Gastroesophageal sphincter (tissue), 4 donors: ENCODE measurements around the gene POU3F4. TPM values are rescaled to one million over a fixed set of nuclear protein-coding genes. Genes with fewer than 3 reads are reported as not detected.

ENCODE experiments used
- ATAC-seq: fragments of 150-250 bp; one replicate; pipeline ENCODE4 v1.9.1; 2016; ENCODE audit warnings: mild to moderate bottlenecking, moderate library complexity
- H3K27ac ChIP-seq, 4 donors: fragments of 200-600 bp; sonication (generic) in 3 of 4; 1 replicate in 3 of 4; 2 replicates in 1 of 4; pipeline ENCODE4 v1.5.1; 2016 to 2019
- H3K27me3 ChIP-seq: fragments of 200-600 bp; sonication (generic); one replicate; pipeline ENCODE4 v1.5.1; 2019
- H3K36me3 ChIP-seq, 2 donors: fragments of 200-600 bp; sonication (generic); one replicate each; pipeline ENCODE4 v1.5.1; 2019; ENCODE audit warnings: control low read depth in 1 of 2
- H3K4me1 ChIP-seq, 3 donors: fragments of 200-600 bp; sonication (generic); 1 replicate in 2 of 3; 2 replicates in 1 of 3; pipeline ENCODE4 v1.5.1; 2016 to 2019; ENCODE audit warnings: control low read depth in 2 of 3
- H3K4me3 ChIP-seq, 2 donors: fragments of 200-600 bp; sonication (generic); one replicate each; pipeline ENCODE4 v1.5.1; 2019; ENCODE audit warnings: mild to moderate bottlenecking in 1 of 2, moderate library complexity in 1 of 2
- H3K9me3 ChIP-seq, 3 donors: fragments of 200-600 bp; sonication (generic); one replicate each; pipeline ENCODE4 v1.5.1; 2017 to 2019; ENCODE audit warnings: control low read depth in 2 of 3
- EP300 ChIP-seq: sonication (generic); formaldehyde crosslinking; IDR thresholded peaks from one replicate; pipeline ENCODE4 v1.6.1; 2017; ENCODE audit warnings: antibody characterized with exemption, mild to moderate bottlenecking
- POLR2A ChIP-seq, 2 donors: fragments of 450-650 bp; IDR thresholded peaks; one replicate each; pipeline ENCODE4 v1.6.1; 2017; ENCODE audit warnings: antibody characterized with exemption in 2 of 2, mild to moderate bottlenecking in 2 of 2, moderate library complexity in 1 of 2
- POLR2AphosphoS5 ChIP-seq: sonication (generic); formaldehyde crosslinking; IDR thresholded peaks from one replicate; pipeline ENCODE4 v1.6.1; 2017; ENCODE audit warnings: antibody characterized with exemption
- WGBS, 2 donors: methylation state at CpG; one replicate each; pipeline ENCODE4 v1.1.5; 2018; ENCODE audit warnings: low coverage in 1 of 2; 5-methylcytosine and 5-hydroxymethylcytosine counted together
- total RNA-seq, 4 donors: library from RNA; depleted of rRNA; stranded (reverse); fragments of >200 nt; gene quantifications; one replicate each; pipeline ENCODE4 v1.1.0, GENCODE V29; 2016
- TF ChIP-seq, protein P1 (sequence below), 4 experiments: fragments of 200-600 bp in 2 of 4; fragments of 450-650 bp in 2 of 4; sonication (generic) in 1 of 4; IDR thresholded peaks; one replicate each; pipeline ENCODE4 v1.5.1; 2017 to 2019; ENCODE audit warnings: antibody characterized with exemption in 4 of 4, mild to moderate bottlenecking in 2 of 4, moderate library complexity in 2 of 4

The POU3F4 gene
- total RNA-seq, 4 donors from 2014 or later: not detected

DNA sequence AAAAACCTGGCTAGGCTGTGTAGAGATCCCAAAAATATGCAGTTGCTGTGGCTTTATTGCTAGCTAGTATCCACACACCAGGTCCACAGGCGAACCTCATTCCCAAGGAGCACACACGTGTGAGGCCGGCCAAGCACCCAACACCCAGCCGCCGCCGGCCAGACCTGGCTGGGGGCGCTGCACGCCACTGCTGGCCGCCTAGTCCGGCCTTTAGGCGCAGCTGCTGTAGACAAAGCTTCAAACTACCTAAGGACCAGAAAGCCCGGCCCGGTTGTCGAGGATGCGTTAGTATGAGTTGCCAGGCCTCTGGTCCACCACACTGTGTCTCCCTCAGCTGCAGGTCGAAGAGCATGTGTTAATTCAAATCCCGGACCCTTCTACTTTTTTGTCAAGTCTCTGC lies 3.1 kb downstream of the POU3F4 start:
- no peaks in the 10 kb centered on the region for H3K9me3 ChIP-seq
- TF ChIP-seq, protein P1, sequence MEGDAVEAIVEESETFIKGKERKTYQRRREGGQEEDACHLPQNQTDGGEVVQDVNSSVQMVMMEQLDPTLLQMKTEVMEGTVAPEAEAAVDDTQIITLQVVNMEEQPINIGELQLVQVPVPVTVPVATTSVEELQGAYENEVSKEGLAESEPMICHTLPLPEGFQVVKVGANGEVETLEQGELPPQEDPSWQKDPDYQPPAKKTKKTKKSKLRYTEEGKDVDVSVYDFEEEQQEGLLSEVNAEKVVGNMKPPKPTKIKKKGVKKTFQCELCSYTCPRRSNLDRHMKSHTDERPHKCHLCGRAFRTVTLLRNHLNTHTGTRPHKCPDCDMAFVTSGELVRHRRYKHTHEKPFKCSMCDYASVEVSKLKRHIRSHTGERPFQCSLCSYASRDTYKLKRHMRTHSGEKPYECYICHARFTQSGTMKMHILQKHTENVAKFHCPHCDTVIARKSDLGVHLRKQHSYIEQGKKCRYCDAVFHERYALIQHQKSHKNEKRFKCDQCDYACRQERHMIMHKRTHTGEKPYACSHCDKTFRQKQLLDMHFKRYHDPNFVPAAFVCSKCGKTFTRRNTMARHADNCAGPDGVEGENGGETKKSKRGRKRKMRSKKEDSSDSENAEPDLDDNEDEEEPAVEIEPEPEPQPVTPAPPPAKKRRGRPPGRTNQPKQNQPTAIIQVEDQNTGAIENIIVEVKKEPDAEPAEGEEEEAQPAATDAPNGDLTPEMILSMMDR (IDR thresholded peaks at IDR 0.05): no peak
- TF ChIP-seq POLR2AphosphoS5 (no peak), POLR2A (IDR thresholded peaks at IDR 0.05) (no peak), EP300 (no peak)
- no peak overlapping the region for H3K4me3 ChIP-seq
- peaks cover 60% of the 10 kb centered on the region for H3K27me3 ChIP-seq
- H3K4me1 ChIP-seq: peaks cover 0 to 17% (median 0%) of the 10 kb centered on the region in 3 donors
- 46% methylated on average over 5 of the region's 17 CpGs; no CpG with 5 or more reads in 1 of the 2 donors for WGBS, 2 donors
- no peaks in the 10 kb centered on the region for H3K36me3 ChIP-seq
- H3K27ac ChIP-seq: no peak overlapping the region
- ATAC-seq: no peak

DNA sequence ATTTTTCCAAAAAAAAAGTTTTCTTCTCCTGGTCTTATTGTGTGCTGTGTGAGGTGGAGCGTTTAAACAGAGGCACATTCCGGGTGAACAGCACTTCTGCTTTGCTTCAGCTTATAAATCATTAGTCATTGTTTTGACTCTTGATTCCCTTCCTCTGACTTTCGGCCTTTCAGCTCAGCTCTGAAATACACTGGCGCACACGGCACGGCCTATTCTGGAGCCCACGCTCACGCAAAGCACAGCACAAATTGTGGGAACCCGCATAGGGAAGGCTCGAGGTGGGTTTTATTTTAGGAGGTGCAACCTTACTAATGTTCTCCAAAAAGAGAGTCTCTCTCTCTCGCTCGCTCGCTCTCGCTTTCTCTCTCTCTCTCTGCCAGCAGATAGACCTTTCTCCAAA lies 4.0 kb downstream of the POU3F4 start:
- Histone ChIP-seq H3K9me3 (no peaks in the 10 kb centered on the region), H3K27me3 (peaks cover 51% of the 10 kb centered on the region), H3K27ac (no peak overlapping the region), H3K4me3 (no peak overlapping the region), H3K4me1 (peaks cover 0 to 17% (median 0%) of the 10 kb centered on the region in 3 donors), H3K36me3 (no peaks in the 10 kb centered on the region)
- 53 to 59% methylated on average over 9 to 10 of the region's 14 CpGs for WGBS, 2 donors
- TF ChIP-seq POLR2A (IDR thresholded peaks at IDR 0.05): no peak
- no peak for TF ChIP-seq EP300
- TF ChIP-seq, protein P1 (IDR thresholded peaks at IDR 0.05): no peak
- TF ChIP-seq POLR2AphosphoS5: no peak
- no peak for ATAC-seq

DNA sequence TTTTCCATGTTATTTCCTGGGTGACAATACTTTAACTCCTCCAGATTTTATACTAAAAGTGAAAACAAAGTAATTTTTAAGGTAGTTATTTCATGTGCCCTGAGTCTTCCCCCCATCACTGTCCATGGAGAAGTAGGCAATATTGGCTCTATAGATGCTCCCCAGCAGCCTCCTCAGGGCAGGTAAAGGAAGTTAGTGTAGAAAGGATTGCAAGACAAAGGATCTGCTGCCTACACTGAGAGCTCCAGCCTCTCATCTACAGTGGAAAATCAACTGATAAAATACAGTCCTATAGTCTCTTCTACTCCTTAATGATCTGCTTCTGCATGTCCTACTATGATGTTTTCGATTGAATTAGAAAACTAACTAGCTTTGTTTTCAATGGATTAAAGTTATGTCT lies 8.5 kb downstream of the POU3F4 start:
- Histone ChIP-seq H3K9me3 (no peaks in the 10 kb centered on the region), H3K4me3 (no peak overlapping the region)
- WGBS, 2 donors: 70 to 71% methylated on average over 1 of the region's 1 CpG

DNA sequence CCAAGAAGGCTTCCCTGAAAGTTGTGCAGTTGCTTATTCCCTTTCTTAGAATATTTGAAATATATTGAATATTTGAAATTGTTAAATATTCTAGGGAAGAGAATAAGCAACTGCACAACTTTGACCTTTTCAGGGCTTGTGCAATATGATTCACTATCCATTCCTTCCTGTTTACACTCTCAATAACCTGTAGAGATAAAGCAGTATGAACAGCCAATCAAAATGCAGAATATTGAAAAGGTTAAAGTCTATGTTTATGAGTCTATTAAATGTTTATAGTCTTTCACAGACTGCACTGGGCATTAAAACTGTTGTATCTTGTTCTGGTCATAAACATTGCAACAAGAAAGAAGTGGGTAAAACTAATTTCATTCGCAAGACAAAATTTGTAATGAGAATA lies 13.8 kb downstream of the POU3F4 start:
- TF ChIP-seq EP300 (no peak), POLR2AphosphoS5 (no peak), POLR2A (IDR thresholded peaks at IDR 0.05) (no peak)
- TF ChIP-seq, protein P1 (IDR thresholded peaks at IDR 0.05): no peak
- Histone ChIP-seq H3K36me3 (no peaks in the 10 kb centered on the region), H3K27ac (no peak overlapping the region), H3K4me1 (no peaks in the 10 kb centered on the region), H3K4me3 (no peak overlapping the region), H3K9me3 (no peaks in the 10 kb centered on the region), H3K27me3 (no peaks in the 10 kb centered on the region)
- no peak for ATAC-seq
- WGBS, 2 donors: 82 to 85% methylated on average over 1 of the region's 1 CpG

More for the DNA sequence above, 8.5 kb downstream of the POU3F4 start:
- Histone ChIP-seq H3K36me3 (no peaks in the 10 kb centered on the region), H3K4me1 (no peaks in the 10 kb centered on the region), H3K27ac (no peak overlapping the region), H3K27me3 (peaks cover 11% of the 10 kb centered on the region)
- TF ChIP-seq POLR2A (IDR thresholded peaks at IDR 0.05) (no peak), POLR2AphosphoS5 (no peak), EP300 (no peak)
- TF ChIP-seq, protein P1 (IDR thresholded peaks at IDR 0.05): no peak
- no peak for ATAC-seq

DNA sequence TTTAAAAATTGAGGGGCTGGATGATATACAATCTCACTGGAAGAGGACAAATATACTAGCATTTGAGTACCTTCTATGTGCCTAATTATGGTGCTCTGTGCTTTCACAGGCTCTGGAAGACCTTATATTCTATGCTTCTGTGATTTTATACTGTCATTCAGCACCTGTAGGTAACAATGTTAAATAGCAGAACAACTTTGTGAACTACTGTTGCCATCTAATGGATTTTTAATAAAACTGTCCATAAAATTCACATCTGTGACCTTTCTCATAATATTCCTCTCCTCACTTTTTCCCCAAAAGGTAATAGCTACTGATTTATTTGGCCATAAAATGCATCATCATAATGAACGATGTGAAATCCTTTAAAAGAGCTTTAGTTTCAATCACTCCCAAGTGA lies 21.9 kb downstream of the POU3F4 start:
- 38% methylated on average over 1 of the region's 1 CpG; no CpG with 5 or more reads in 1 of the 2 donors for WGBS, 2 donors
- H3K4me3 ChIP-seq: no peak overlapping the region
- no peak for ATAC-seq
- H3K9me3 ChIP-seq: no peaks in the 10 kb centered on the region
- no peak for TF ChIP-seq POLR2A (IDR thresholded peaks at IDR 0.05)
- H3K36me3 ChIP-seq: no peaks in the 10 kb centered on the region
- H3K27me3 ChIP-seq: no peaks in the 10 kb centered on the region
- no peaks in the 10 kb centered on the region for H3K4me1 ChIP-seq
- H3K27ac ChIP-seq: no peak overlapping the region
